Activated effector memory CD4-positive, alpha-beta T cell treated with Interleukin-2 at 50 U/mL for 16 hours (primary cell): ENCODE results near the gene CCNB1.
"Not testable (repeated sequence)": the region's sequence is repeated elsewhere in the genome, so short reads cannot be mapped to it uniquely, and the experiment has no call there.

Experiments
- DNase-seq: peaks from one replicate; pipeline ENCODE4 v3.0.0-alpha.2; 2020

Gene CCNB1

DNA sequence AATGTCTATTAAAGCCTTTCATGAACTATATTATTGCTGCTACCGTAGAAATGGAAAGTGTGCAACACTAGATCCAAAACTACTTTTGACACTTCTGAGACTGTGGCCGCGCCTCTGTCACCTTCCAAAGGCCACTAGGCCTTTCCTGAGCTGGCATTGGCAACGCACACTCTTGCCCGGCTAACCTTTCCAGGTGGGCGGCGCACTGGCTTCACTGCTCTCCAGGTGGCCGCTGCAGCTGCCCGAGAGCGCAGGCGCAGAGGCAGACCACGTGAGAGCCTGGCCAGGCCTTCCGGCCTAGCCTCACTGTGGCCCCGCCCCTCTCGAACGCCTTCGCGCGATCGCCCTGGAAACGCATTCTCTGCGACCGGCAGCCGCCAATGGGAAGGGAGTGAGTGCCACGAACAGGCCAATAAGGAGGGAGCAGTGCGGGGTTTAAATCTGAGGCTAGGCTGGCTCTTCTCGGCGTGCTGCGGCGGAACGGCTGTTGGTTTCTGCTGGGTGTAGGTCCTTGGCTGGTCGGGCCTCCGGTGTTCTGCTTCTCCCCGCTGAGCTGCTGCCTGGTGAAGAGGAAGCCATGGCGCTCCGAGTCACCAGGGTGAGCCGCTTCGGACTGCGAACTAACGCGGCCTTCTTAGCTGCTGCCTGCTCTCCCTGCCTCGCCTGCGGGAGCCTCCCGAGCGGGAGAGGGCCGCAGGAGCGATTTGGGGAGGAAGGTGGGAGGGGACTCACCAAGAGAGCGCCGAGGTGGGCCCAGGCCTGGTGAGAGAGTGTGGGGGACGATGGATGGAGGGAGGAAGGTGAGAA lies at the start of gene CCNB1:
TSS of gene CCNB1 (plus strand) at position 465 of the 807 bp plus-strand sequence. CDS start at position 578, 113 bp downstream.
- DNase-seq, result peak; percentile 96

DNA sequence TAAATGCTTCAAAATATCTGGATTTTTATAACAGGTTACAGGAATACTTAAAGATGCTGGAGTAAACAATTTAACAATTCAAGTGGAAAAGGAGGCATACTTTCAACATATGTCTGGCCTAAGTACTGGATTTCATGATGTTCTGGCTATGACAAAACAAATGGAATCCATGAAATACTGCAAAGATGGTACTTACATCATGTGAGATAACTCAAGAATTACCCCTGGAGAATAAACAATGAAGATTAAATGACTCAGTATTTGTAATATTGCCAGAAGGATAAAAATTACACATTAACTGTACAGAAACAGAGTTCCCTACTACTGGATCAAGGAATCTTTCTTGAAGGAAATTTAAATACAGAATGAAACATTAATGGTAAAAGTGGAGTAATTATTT lies 37.5 kb upstream of the CCNB1 start:
- DNase-seq, result no peak

- DNase-seq, result no peak
Measured at GRCh38 chr5:69130241-69130640, 36.7 kb upstream of the CCNB1 start.

GRCh38 chr5:69131304-69131703 lies 35.6 kb upstream of the CCNB1 start:
- DNase-seq, result no peak

- DNase-seq, result no peak
Measured at GRCh38 chr5:69134126-69134525, 32.8 kb upstream of the CCNB1 start.

GRCh38 chr5:69136293-69136692 lies 30.7 kb upstream of the CCNB1 start:
- DNase-seq, result no peak

- DNase-seq, result not testable (repeated sequence)
Measured at GRCh38 chr5:69137208-69137607, 29.7 kb upstream of the CCNB1 start.

GRCh38 chr5:69137807-69138206 lies 29.1 kb upstream of the CCNB1 start:
- DNase-seq, result no peak

GRCh38 chr5:69138766-69139165 lies 28.2 kb upstream of the CCNB1 start:
- DNase-seq, result no peak

DNA sequence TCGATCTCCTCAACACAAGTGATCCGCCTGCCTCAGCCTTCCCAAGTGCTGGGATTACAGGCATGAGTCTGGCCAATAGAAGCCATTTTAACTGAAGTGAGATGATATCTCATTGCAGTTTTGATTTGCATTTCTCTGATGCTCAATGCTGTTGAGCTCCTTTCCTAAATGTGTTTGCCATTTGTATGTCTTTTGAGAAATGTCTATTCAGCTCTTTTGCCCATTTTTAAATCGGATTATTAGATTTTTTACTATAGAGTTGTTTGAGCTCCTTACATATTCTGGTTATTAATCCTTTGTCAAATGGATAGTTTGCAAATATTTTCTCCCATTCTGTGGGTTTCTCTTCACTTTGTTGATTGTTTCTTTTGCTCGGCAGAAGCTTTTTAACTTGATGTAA lies 26.7 kb upstream of the CCNB1 start:
- DNase-seq, result not testable (repeated sequence)

GRCh38 chr5:69140827-69141226 lies 26.1 kb upstream of the CCNB1 start:
- no peak for DNase-seq

- DNase-seq, result not testable (repeated sequence)
Measured at GRCh38 chr5:69148576-69148975, 18.4 kb upstream of the CCNB1 start.

DNA sequence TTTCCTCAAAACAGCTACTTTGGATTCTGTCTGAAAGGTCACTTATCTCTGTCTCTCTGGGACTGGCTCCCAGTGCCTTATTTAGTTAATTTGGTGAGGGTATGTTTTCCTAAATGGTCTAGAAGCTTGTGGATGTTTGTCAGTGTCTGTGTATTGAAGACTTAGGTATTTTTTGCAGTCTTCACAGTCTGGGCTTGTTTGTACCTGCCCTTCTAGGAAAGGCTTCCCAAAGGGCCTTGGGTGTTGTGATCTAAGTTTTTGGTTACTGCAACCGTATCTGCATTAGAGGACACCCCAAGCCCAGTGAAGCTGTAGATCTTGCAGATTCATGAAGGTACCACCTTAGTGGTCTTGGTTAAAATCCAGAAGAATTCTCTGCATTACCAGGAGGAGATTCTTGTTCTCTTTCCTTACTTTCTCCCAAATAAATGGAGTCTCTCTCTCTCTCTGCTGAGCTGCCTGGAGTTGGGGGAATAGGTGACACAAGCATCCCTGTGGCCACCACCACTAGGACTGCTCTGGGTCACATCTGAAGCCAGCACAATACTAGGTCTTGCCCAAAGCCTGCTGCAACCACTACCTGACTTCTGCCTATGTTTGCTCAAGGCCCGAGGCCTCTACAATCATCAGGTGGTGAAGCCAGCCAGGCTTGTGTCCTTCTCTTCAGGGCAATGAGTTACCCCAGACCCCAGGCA lies 17.8 kb upstream of the CCNB1 start:
- no peak for DNase-seq

GRCh38 chr5:69149676-69150010 lies 17.3 kb upstream of the CCNB1 start:
- DNase-seq, result no peak

- DNase-seq, result no peak
Measured at GRCh38 chr5:69152731-69153130, 14.2 kb upstream of the CCNB1 start.

- no peak for DNase-seq
Measured at GRCh38 chr5:69156456-69156855, 10.5 kb upstream of the CCNB1 start.

DNA sequence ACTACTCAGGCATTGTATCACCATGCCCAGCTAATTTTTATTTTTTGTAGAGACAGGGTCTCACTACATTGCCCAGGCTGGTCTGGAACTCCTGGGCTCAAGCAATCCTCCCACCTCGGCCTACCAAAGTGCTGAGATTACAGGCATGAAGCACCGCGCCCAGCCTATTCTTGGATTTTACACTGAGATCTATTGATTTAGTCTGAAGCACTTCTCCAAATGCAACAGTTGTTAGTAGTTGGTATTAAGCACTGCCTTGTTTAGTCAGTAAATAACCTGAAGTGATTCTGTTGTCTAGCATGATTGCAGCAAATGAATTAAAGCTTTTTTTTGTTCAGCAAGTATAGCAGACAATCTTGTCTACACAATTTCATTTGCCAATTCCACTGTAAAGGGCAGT lies 8.9 kb upstream of the CCNB1 start:
- DNase-seq, result no peak

- no peak for DNase-seq
Measured at GRCh38 chr5:69160651-69161050, 6.3 kb upstream of the CCNB1 start.

DNA sequence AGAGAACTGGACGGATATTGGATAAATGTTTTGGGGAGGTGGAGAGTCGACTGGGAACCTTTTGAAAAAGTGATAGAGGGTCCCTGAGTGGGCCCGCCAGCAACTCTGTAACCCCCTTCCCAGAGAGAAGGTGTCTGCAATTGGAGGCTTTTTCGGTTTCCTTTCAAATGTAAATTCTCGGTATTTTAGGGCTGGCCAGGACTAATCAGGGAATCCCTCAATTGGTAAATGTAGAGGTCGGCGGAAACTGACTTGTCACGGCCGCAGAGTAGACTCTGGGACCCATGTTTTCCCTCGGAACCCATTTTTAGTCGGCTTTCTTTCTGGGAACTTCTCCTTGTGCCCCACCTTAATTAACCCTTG lies 524 bp downstream of the CCNB1 start:
- DNase-seq, result no peak

DNA sequence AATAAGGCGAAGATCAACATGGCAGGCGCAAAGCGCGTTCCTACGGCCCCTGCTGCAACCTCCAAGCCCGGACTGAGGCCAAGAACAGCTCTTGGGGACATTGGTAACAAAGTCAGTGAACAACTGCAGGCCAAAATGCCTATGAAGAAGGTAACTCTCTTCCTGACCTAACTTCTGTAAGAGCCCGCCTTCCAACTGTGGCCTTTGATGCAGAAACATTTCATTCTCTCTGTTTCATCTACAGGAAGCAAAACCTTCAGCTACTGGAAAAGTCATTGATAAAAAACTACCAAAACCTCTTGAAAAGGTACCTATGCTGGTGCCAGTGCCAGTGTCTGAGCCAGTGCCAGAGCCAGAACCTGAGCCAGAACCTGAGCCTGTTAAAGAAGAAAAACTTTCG lies 979 bp downstream of the CCNB1 start:
- no peak for DNase-seq

GRCh38 chr5:69170495-69170894 lies 3.5 kb downstream of the CCNB1 start:
- DNase-seq, result no peak

- no peak for DNase-seq
Measured at GRCh38 chr5:69170969-69171368, 4.0 kb downstream of the CCNB1 start.

GRCh38 chr5:69181659-69182293 lies 14.8 kb downstream of the CCNB1 start:
- DNase-seq, result not testable (repeated sequence)

- DNase-seq, result no peak
Measured at GRCh38 chr5:69184621-69185020, 17.7 kb downstream of the CCNB1 start.
